Panc1 (cell line): Measurements from ENCODE around the gene PHLDA3. TPM values are rescaled to one million over a fixed set of nuclear protein-coding genes. Genes with fewer than 3 reads are reported as not detected.

Experiments
- ATAC-seq: fragments of 200-7000 bp; cut with Tn5 transposase; 2 replicates; pipeline ENCODE4 v1.9.1; 2020; ENCODE audit warnings: mild to moderate bottlenecking, moderate library complexity
- BruUV-seq: library from RNA; stranded (reverse); fragments of 400-500 nt; replicated peaks from 2 replicates; lab custom pipeline; 2021; lab: Mats Ljungman, UMichigan
- CTCF ChIA-PET: fragments of 300-600 bp; sonication (Branson Sonifier 250); formaldehyde crosslinking; loops from one replicate; lab custom pipeline; 2022; ENCODE audit warnings: antibody characterized with exemption; lab: Charles Lee
- POLR2A ChIA-PET: fragments of 300-600 bp; sonication (Branson Sonifier 250); formaldehyde crosslinking; loops from one replicate; lab custom pipeline; 2022; ENCODE audit warnings: antibody characterized with exemption; lab: Charles Lee
- DNase-seq: peaks from one replicate; pipeline ENCODE4 v3.0.0-alpha.2; 2010; ENCODE audit warnings: low read depth, low spot score
- H3K27ac ChIP-seq: 2 replicates; pipeline ENCODE4 v1.5.1; 2011; ENCODE audit warnings: mild to moderate bottlenecking, low read length, inconsistent platforms
- H3K27me3 ChIP-seq: fragments of 200-500 bp; sonication (Bioruptor generic); 2 replicates; pipeline ENCODE4 v1.6.0; 2014; ENCODE audit warnings: low read length, inconsistent platforms; ENCODE audit not compliant: control insufficient read depth, insufficient read depth
- H3K36me3 ChIP-seq: fragments of 200-500 bp; sonication (Bioruptor generic); 2 replicates; pipeline ENCODE4 v1.5.1; 2014; ENCODE audit warnings: inconsistent platforms, mild to moderate bottlenecking, low read length, moderate library complexity; ENCODE audit not compliant: control insufficient read depth, insufficient read depth
- H3K4me1 ChIP-seq: 2 replicates; pipeline ENCODE4 v1.5.1; 2011; ENCODE audit warnings: inconsistent platforms, mild to moderate bottlenecking, low read length, moderate library complexity; ENCODE audit not compliant: control insufficient read depth, insufficient read depth
- H3K4me3 ChIP-seq, 2 experiments: 2 replicates each; pipeline ENCODE4 v1.5.1; 2011 to 2012; ENCODE audit warnings: low read depth in 2 of 2, low read length in 2 of 2, mild to moderate bottlenecking in 2 of 2, inconsistent platforms in 1 of 2, moderate library complexity in 1 of 2
- H3K9me3 ChIP-seq: fragments of 200-500 bp; sonication (Bioruptor generic); 2 replicates; pipeline ENCODE4 v1.5.1; 2014; ENCODE audit warnings: low read depth, mild to moderate bottlenecking, inconsistent platforms, low read length, moderate library complexity; ENCODE audit not compliant: control insufficient read depth, insufficient read depth
- CTCF ChIP-seq: fragments of 450-650 bp; IDR thresholded peaks from 2 replicates; pipeline ENCODE4 v1.5.1; 2017; ENCODE audit warnings: mild to moderate bottlenecking
- POLR2AphosphoS5 ChIP-seq: IDR thresholded peaks from 2 replicates; pipeline ENCODE4 v1.6.1; 2012; ENCODE audit warnings: mild to moderate bottlenecking, low read depth, low read length, moderate library complexity
- REST ChIP-seq, 2 experiments: IDR thresholded peaks; 2 replicates each; pipeline ENCODE4 v1.6.1; 2011 to 2012; ENCODE audit warnings: low read depth in 2 of 2, control low read depth in 1 of 2, low read length in 1 of 2, mild to moderate bottlenecking in 1 of 2, moderate library complexity in 1 of 2; ENCODE audit not compliant: insufficient read depth in 1 of 2
- SIN3A ChIP-seq: IDR thresholded peaks from 2 replicates; pipeline ENCODE4 v1.6.1; 2012; ENCODE audit warnings: low read depth, mild to moderate bottlenecking, low read length, moderate library complexity, borderline replicate concordance; ENCODE audit not compliant: insufficient read depth
- in situ Hi-C: cut with HindIII; loops from 2 replicates; pipeline ENCODE4 v1.10.0; 2016; ENCODE audit warnings: low sequenced_read_pairs, low pct_unique_long_range_greater_than_20kb
- intact Hi-C: fragments of 100-400 bp; cut with micrococcal nuclease; formaldehyde crosslinking; loops from one replicate; pipeline ENCODE4 v1.10.0; 2022; ENCODE audit not compliant: unreplicated experiment
- total RNA-seq: library from RNA; stranded (reverse); gene quantifications from one replicate; pipeline ENCODE4 v1.2.1, GENCODE V29; 2021; ENCODE audit not compliant: unreplicated experiment

The PHLDA3 gene
- total RNA-seq, 1 experiment from 2014 or later, result 12.3 TPM

GRCh38 chr1:201460814-201461644, 8.0 kb downstream of the PHLDA3 start:
- no TSS peak for BruUV-seq
- in situ Hi-C loops, result no loop called here

GRCh38 chr1:201459775-201460174, 9.2 kb downstream of the PHLDA3 start:
- H3K9me3 ChIP-seq, result no peaks in the 10 kb centered on the region
- ChIA-PET CTCF (no interaction called here), POLR2A (no interaction called here)
- DNase-seq (no peak), ATAC-seq (no peak)
- H3K27ac ChIP-seq, result no peak overlapping the region
- no TSS peak for BruUV-seq
- H3K36me3 ChIP-seq, result no peaks in the 10 kb centered on the region
- H3K27me3 ChIP-seq, result no peaks in the 10 kb centered on the region
- intact Hi-C loops (no loop called here), in situ Hi-C loops (no loop called here)
- no peak overlapping the region for H3K4me3 ChIP-seq
- peaks cover 38% of the 10 kb centered on the region for H3K4me1 ChIP-seq
- TF ChIP-seq REST (IDR thresholded peaks at IDR 0.05; ENCODE audit: insufficient read depth in 1 of 2, low read depth in 2 of 2, low read length in 1 of 2) (no peak), CTCF (no peak)

More at GRCh38 chr1:201460814-201461644, 8.0 kb downstream of the PHLDA3 start:
- DNase-seq (peak; percentile 92), ATAC-seq (peak; percentile 89)
- Histone ChIP-seq H3K27me3 (no peaks in the 10 kb centered on the region), H3K36me3 (no peaks in the 10 kb centered on the region), H3K9me3 (no peaks in the 10 kb centered on the region), H3K4me3 (no peak overlapping the region), H3K27ac (peak overlapping the region; percentile 67), H3K4me1 (peaks cover 36% of the 10 kb centered on the region)
- TF ChIP-seq POLR2AphosphoS5, result no peak
- TF ChIP-seq REST (IDR thresholded peaks at IDR 0.05; ENCODE audit: insufficient read depth in 1 of 2, low read depth in 2 of 2, low read length in 1 of 2), result 0 out of 4 replicates have a peak, but pooled peaks of 1 of the 2 experiments have one; percentile 15
- TF ChIP-seq CTCF, result no peak
- no peak for TF ChIP-seq SIN3A
- ChIA-PET POLR2A (interaction anchor here (0.6 to 0.9 kb wide), 2 partner anchors 15 to 47 kb away, joined by 3 to 5 read pairs; no protein-coding TSS in a partner anchor), CTCF (interaction anchor here (0.9 to 2.7 kb wide), 3 partner anchors 12 to 25 kb away, joined by 4 to 12 read pairs (median 5); no protein-coding TSS in a partner anchor)
- intact Hi-C loops, result no loop called here
